Hepatocyte (in vitro differentiated cells): Measurements from ENCODE around the gene ZNF512.

Experiments used
- EZH2 ChIP-seq: fragments of 200-600 bp; sonication (generic); IDR thresholded peaks from 2 replicates; pipeline ENCODE4 v1.6.1; 2016; ENCODE audit warnings: antibody characterized with exemption, mild to moderate bottlenecking, borderline replicate concordance
- EZH2phosphoT487 ChIP-seq: fragments of 200-600 bp; sonication (generic); IDR thresholded peaks from one replicate; pipeline ENCODE4 v1.6.1; 2018; ENCODE audit warnings: antibody characterized with exemption, mild to moderate bottlenecking, low read depth, moderate library complexity; ENCODE audit not compliant: unreplicated experiment, severe bottlenecking
- TF ChIP-seq, protein P1 (sequence below): fragments of 200-600 bp; sonication (generic); IDR thresholded peaks from 2 replicates; pipeline ENCODE4 v1.5.1; 2016; ENCODE audit warnings: antibody characterized with exemption, mild to moderate bottlenecking; ENCODE audit not compliant: poor library complexity

DNA sequence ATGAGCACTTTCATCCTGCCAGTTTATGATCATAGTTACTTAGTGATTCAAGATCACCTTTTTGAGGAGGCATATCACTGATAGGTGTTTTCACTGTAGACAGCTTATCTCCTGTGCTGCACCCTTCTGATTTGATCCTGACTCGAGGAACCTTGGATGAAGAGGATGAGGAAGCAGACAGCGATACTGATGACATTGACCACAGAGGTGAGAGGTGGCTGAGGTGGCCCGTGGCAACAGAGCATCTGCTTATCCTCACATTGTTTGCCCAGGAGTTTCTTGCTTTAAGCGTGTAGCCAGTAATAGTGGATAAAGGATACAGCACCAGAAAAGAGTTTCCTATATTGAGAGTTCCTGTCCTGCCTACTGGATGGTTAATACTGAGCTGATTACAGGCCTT is 64.9 kb downstream of the ZNF512 start:
- TF ChIP-seq EZH2phosphoT487 = no peak
- no peak for TF ChIP-seq EZH2
- TF ChIP-seq, protein P1, sequence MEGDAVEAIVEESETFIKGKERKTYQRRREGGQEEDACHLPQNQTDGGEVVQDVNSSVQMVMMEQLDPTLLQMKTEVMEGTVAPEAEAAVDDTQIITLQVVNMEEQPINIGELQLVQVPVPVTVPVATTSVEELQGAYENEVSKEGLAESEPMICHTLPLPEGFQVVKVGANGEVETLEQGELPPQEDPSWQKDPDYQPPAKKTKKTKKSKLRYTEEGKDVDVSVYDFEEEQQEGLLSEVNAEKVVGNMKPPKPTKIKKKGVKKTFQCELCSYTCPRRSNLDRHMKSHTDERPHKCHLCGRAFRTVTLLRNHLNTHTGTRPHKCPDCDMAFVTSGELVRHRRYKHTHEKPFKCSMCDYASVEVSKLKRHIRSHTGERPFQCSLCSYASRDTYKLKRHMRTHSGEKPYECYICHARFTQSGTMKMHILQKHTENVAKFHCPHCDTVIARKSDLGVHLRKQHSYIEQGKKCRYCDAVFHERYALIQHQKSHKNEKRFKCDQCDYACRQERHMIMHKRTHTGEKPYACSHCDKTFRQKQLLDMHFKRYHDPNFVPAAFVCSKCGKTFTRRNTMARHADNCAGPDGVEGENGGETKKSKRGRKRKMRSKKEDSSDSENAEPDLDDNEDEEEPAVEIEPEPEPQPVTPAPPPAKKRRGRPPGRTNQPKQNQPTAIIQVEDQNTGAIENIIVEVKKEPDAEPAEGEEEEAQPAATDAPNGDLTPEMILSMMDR = no peak
